GM21717 (cell line): ENCODE results near the gene C1orf87.

Experiments used
- ATAC-seq: cut with Tn5 transposase; IDR thresholded peaks from one replicate; pipeline ENCODE4 v1.9.1; 2021; ENCODE audit warnings: mild to moderate bottlenecking, moderate library complexity; ENCODE audit not compliant: unreplicated experiment

C1orf87 gene

GRCh38 chr1:59952065-59952464 is 121.5 kb downstream of the C1orf87 start:
- no peak for ATAC-seq

GRCh38 chr1:59949648-59950047 is 123.9 kb downstream of the C1orf87 start:
- ATAC-seq = no peak

DNA sequence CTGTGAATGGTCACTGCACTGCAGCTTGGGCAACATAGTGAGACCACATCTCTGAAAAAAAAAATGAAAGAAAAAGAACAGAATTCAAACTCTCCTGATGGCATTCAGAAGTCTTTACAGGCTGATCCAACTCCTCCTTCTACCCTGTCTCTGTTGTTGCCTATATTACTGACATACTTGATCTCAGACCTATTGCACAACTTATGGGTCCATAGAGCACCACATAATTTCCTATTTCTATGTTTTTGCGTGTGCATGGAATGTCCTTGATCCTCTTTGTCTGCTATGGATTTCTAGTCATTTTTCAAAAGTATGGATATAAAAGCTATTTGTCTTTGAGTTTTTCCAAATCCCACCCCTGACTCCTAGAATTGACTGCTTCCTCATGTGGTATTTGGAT is 124.6 kb downstream of the C1orf87 start:
- ATAC-seq = no peak

- ATAC-seq = peak; percentile 96
Measured at GRCh38 chr1:59947047-59947938, 126.3 kb downstream of the C1orf87 start.

GRCh38 chr1:59945790-59946189 is 127.8 kb downstream of the C1orf87 start:
- ATAC-seq = no peak
